Choroid plexus epithelial cell (primary cell): ENCODE measurements around the gene FRMD3.

Source experiments
- DNase-seq: peaks from one replicate; pipeline ENCODE4 v3.0.0-alpha.2; 2010; ENCODE audit warnings: low read depth
- H3K4me3 ChIP-seq: 2 replicates; pipeline ENCODE4 v1.5.1; 2011; ENCODE audit warnings: low read depth, mild to moderate bottlenecking, control low read depth, low read length, moderate library complexity
- TF ChIP-seq, protein P1 (sequence below): conservative IDR thresholded peaks from 2 replicates; pipeline ENCODE4 v1.5.1; 2011; ENCODE audit warnings: low read depth, mild to moderate bottlenecking, control low read depth, inconsistent platforms, low read length, moderate library complexity

The FRMD3 gene

DNA sequence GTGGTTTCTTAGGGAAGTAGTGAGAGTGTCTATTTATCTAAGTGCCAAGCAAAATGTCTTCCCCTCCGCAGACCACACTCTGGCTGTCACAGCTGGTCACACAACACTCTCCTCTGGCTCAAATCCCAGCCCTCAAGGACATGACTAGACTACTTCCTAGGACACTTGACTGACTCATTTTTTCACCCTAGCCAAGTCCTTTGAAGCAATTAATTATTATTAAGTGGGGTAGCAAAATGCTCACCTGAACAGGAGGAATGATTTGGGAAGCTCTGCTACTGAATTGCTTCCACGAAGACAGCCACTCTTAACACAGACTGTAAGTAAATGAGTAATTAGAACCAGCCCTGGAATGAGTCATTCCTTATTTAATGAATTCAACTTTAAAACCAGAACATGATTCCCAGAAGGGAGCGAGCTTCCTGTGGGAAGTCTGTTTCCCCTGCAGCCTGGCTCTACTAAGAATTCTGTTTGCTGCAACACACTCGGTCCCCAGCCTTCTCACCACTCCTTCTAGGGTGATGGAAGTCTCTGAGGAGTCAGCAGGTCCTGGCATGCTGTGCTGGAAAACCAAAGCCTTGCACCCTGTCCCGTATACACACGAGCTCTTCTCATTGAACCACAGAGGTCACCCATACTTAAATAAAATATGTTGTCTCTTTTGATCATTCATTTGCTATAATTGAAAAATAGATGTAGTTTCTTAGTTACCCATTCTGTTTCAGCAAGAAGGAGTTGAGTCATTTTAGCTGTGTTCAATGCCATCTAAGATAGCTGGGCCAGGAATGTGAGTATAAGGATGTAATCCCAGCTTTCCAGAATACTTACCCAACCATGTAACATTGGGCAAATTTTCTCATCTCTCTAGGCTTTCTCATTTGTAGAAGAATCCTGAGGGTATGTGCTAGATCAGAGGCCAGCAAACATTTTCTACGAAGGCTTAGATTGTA lies 256.6 kb downstream of the FRMD3 start:
- TF ChIP-seq, protein P1, sequence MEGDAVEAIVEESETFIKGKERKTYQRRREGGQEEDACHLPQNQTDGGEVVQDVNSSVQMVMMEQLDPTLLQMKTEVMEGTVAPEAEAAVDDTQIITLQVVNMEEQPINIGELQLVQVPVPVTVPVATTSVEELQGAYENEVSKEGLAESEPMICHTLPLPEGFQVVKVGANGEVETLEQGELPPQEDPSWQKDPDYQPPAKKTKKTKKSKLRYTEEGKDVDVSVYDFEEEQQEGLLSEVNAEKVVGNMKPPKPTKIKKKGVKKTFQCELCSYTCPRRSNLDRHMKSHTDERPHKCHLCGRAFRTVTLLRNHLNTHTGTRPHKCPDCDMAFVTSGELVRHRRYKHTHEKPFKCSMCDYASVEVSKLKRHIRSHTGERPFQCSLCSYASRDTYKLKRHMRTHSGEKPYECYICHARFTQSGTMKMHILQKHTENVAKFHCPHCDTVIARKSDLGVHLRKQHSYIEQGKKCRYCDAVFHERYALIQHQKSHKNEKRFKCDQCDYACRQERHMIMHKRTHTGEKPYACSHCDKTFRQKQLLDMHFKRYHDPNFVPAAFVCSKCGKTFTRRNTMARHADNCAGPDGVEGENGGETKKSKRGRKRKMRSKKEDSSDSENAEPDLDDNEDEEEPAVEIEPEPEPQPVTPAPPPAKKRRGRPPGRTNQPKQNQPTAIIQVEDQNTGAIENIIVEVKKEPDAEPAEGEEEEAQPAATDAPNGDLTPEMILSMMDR = no peak
- DNase-seq = no peak
- H3K4me3 ChIP-seq = no peak overlapping the region

DNA sequence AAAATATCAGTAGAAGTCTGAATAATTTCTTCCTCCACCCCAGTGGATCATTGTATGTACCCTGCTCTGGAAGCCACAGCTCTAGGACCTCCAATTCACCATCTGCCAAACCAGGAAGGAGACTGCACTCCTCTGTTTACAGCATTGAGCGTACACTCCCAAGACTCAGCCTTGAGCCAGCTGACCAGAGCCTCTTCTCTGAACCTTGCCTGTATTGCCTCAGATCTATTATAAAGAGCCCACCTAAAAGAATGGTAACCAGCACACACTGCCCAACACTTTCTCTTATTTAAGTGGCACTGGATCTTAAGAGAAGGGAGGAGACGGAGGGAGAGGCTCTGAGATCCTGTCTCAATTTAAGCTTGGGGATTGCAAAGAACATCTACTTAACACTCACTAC lies 257.4 kb downstream of the FRMD3 start:
- H3K4me3 ChIP-seq = no peak overlapping the region
- TF ChIP-seq, protein P1 = no peak
- no peak for DNase-seq

- TF ChIP-seq, protein P1 = no peak
- no peak for DNase-seq
- H3K4me3 ChIP-seq = no peak overlapping the region
These were observed 257.9 kb downstream of the FRMD3 start for GRCh38 chr9:83280268-83280667.

GRCh38 chr9:83274787-83275186 lies 263.4 kb downstream of the FRMD3 start:
- TF ChIP-seq, protein P1 = no peak
- DNase-seq = no peak
- H3K4me3 ChIP-seq = no peak overlapping the region

- no peak for DNase-seq
- TF ChIP-seq, protein P1 = no peak
- H3K4me3 ChIP-seq = no peak overlapping the region
These were observed 266.5 kb downstream of the FRMD3 start for GRCh38 chr9:83271665-83272071.

GRCh38 chr9:83270116-83270515 lies 268.1 kb downstream of the FRMD3 start:
- TF ChIP-seq, protein P1 = no peak
- no peak overlapping the region for H3K4me3 ChIP-seq
- DNase-seq = no peak

GRCh38 chr9:83267741-83268140 lies 270.5 kb downstream of the FRMD3 start:
- TF ChIP-seq, protein P1 = no peak
- no peak for DNase-seq

More at GRCh38 chr9:83267741-83268140, 270.5 kb downstream of the FRMD3 start:
- no peak overlapping the region for H3K4me3 ChIP-seq
